ENCODE results near the gene MALSU1. TPM values are rescaled to one million over a fixed set of nuclear protein-coding genes. Genes with fewer than 3 reads are reported as not detected.

The MALSU1 gene
- total and polyA plus RNA-seq, 4 donors, result 26.8 to 51.7 (median 45.1) TPM

DNA sequence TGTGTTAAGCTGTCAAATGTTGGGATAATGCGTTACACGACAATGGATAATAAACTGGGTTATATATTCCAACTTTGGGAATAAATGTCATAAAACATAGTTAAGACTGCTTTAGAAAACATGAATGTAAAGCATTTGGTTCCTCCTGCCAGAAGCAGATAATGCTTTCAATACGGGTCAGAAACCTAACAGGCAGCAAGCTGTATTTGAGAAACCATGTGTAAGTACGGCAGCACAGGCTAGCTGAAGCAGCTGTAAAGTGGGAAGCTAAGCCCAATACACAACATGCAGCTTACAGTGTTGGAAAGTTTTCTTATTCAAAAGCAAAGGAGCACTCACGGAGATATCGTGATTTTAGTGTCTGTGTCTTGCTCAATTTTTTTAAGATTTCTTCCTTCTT lies 46.5 kb downstream of the MALSU1 start:
- ATAC-seq (ENCODE audit: insufficient read depth, low FRiP score) (no peak), DNase-seq (no peak)
- no peaks in the 10 kb centered on the region for H3K27me3 ChIP-seq (ENCODE audit: control insufficient read depth in 3 of 3, insufficient read depth in 3 of 3, low read length in 2 of 3)
- H3K36me3 ChIP-seq (ENCODE audit: control insufficient read depth in 4 of 4, insufficient read depth in 4 of 4, low read length in 4 of 4), result peaks cover 0 to 27% (median 12%) of the 10 kb centered on the region in 4 donors
- TF ChIP-seq, protein P1, sequence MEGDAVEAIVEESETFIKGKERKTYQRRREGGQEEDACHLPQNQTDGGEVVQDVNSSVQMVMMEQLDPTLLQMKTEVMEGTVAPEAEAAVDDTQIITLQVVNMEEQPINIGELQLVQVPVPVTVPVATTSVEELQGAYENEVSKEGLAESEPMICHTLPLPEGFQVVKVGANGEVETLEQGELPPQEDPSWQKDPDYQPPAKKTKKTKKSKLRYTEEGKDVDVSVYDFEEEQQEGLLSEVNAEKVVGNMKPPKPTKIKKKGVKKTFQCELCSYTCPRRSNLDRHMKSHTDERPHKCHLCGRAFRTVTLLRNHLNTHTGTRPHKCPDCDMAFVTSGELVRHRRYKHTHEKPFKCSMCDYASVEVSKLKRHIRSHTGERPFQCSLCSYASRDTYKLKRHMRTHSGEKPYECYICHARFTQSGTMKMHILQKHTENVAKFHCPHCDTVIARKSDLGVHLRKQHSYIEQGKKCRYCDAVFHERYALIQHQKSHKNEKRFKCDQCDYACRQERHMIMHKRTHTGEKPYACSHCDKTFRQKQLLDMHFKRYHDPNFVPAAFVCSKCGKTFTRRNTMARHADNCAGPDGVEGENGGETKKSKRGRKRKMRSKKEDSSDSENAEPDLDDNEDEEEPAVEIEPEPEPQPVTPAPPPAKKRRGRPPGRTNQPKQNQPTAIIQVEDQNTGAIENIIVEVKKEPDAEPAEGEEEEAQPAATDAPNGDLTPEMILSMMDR (IDR thresholded peaks at IDR 0.05; ENCODE audit: control extremely low read depth, extremely low read depth), result no peak
- 51 to 83% methylated on average over 6 of the region's 6 CpGs for WGBS, 2 donors
- no peak overlapping the region for H3K9ac ChIP-seq (ENCODE audit: insufficient read depth in 1 of 2, low read length in 2 of 2)
- no peak overlapping the region for H3K4me3 ChIP-seq
- no peaks in the 10 kb centered on the region for H3K9me3 ChIP-seq (ENCODE audit: control insufficient read depth in 4 of 4, insufficient read depth in 3 of 4, low read length in 3 of 4)
- no peak overlapping the region for H3K27ac ChIP-seq (ENCODE audit: low read depth in 1 of 2, low read length in 1 of 2)
- peaks cover 0 to 3% (median 0%) of the 10 kb centered on the region in 5 donors for H3K4me1 ChIP-seq (ENCODE audit: control insufficient read depth in 5 of 5, insufficient read depth in 5 of 5, low read length in 5 of 5)

DNA sequence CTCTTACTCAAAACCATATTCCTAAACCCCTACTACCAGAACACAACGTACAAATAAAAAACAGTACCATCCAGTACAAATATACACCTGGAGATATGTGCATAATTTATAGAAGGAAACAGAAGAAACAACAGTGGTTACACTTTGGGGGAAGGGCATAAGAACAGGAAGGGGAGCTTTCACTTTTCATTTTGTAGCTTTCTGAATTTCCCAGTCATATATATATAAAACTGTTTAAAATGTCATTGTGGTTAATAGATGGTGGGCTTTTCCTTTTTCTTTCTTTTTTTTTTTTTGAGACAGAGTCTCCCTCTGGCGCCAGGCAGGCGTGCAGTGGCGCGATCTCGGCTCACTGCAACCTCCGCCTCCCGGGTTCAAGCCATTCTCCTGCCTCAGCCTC lies 47.2 kb downstream of the MALSU1 start:
- ATAC-seq (ENCODE audit: insufficient read depth, low FRiP score) (no peak), DNase-seq (no peak)
- 24 to 42% methylated on average over 8 of the region's 8 CpGs for WGBS, 2 donors
- TF ChIP-seq, protein P1 (IDR thresholded peaks at IDR 0.05; ENCODE audit: control extremely low read depth, extremely low read depth), result no peak
- H3K9me3 ChIP-seq (ENCODE audit: control insufficient read depth in 4 of 4, insufficient read depth in 3 of 4, low read length in 3 of 4), result no peaks in the 10 kb centered on the region
- H3K9ac ChIP-seq (ENCODE audit: insufficient read depth in 1 of 2, low read length in 2 of 2), result no peak overlapping the region
- no peak overlapping the region for H3K4me3 ChIP-seq
- peaks cover 0 to 33% (median 15%) of the 10 kb centered on the region in 4 donors for H3K36me3 ChIP-seq (ENCODE audit: control insufficient read depth in 4 of 4, insufficient read depth in 4 of 4, low read length in 4 of 4)
- peaks cover 0 to 3% (median 0%) of the 10 kb centered on the region in 5 donors for H3K4me1 ChIP-seq (ENCODE audit: control insufficient read depth in 5 of 5, insufficient read depth in 5 of 5, low read length in 5 of 5)
- H3K27ac ChIP-seq (ENCODE audit: low read depth in 1 of 2, low read length in 1 of 2), result no peak overlapping the region
- H3K27me3 ChIP-seq (ENCODE audit: control insufficient read depth in 3 of 3, insufficient read depth in 3 of 3, low read length in 2 of 3), result no peaks in the 10 kb centered on the region

DNA sequence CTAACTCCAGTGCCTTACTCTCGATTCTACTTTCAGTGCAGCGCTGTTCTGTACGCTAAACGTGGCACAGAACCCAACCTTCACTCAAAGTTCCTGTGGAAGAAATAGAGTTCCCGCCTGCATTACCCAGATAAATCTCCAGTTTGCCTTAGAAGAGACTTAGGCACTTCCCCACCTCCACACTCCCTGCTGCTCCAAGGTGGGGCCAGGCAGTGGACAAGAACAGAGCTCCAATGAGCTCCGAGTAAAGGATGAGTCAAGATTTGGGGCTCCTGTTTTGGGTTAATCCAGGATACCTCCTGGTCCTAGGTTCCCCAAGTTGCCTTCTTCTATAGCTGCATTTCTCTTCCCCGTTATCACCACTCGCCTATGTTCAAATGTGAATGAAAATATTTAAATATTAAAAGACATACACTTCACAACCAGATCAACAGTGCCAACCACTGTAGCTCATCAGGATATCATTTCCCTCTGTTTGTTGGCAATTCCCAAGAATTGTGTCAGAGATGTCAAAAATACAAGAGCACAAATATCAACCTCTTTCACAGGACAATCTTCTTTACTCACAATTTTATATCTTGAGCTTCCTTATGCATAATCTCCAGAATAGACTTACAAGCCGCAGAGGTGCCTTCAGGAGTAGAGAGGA lies 48.0 kb downstream of the MALSU1 start:
- H3K27me3 ChIP-seq (ENCODE audit: control insufficient read depth in 3 of 3, insufficient read depth in 3 of 3, low read length in 2 of 3), result no peaks in the 10 kb centered on the region
- H3K4me1 ChIP-seq (ENCODE audit: control insufficient read depth in 5 of 5, insufficient read depth in 5 of 5, low read length in 5 of 5), result peaks cover 0 to 3% (median 0%) of the 10 kb centered on the region in 5 donors
- ATAC-seq (ENCODE audit: insufficient read depth, low FRiP score) (no peak), DNase-seq (no peak)
- H3K9ac ChIP-seq (ENCODE audit: insufficient read depth in 1 of 2, low read length in 2 of 2), result no peak overlapping the region
- 58 to 77% methylated on average over 9 of the region's 9 CpGs for WGBS, 2 donors
- H3K27ac ChIP-seq (ENCODE audit: low read depth in 1 of 2, low read length in 1 of 2), result no peak overlapping the region
- H3K36me3 ChIP-seq (ENCODE audit: control insufficient read depth in 4 of 4, insufficient read depth in 4 of 4, low read length in 4 of 4), result peaks cover 0 to 30% (median 15%) of the 10 kb centered on the region in 4 donors
- no peak overlapping the region for H3K4me3 ChIP-seq
- H3K9me3 ChIP-seq (ENCODE audit: control insufficient read depth in 4 of 4, insufficient read depth in 3 of 4, low read length in 3 of 4), result no peaks in the 10 kb centered on the region
- TF ChIP-seq, protein P1 (IDR thresholded peaks at IDR 0.05; ENCODE audit: control extremely low read depth, extremely low read depth), result no peak

Measured in lung (tissue), 12 donors.